Stimulated activated CD4-positive, alpha-beta T cell treated with anti-CD3 and anti-CD28 coated beads, TNF-alpha, amount 100 ng/mL, for 4 hours (primary cell): ENCODE data around the gene FSTL4.
"Not testable (repeated sequence)": the region's sequence is repeated elsewhere in the genome, so short reads cannot be mapped to it uniquely, and the experiment has no call there.

Experiments
- DNase-seq, 3 experiments: peaks; one replicate each; pipeline ENCODE4 v3.0.0-alpha.2; 2020; ENCODE audit warnings: low read depth in 3 of 3

Gene FSTL4

DNA sequence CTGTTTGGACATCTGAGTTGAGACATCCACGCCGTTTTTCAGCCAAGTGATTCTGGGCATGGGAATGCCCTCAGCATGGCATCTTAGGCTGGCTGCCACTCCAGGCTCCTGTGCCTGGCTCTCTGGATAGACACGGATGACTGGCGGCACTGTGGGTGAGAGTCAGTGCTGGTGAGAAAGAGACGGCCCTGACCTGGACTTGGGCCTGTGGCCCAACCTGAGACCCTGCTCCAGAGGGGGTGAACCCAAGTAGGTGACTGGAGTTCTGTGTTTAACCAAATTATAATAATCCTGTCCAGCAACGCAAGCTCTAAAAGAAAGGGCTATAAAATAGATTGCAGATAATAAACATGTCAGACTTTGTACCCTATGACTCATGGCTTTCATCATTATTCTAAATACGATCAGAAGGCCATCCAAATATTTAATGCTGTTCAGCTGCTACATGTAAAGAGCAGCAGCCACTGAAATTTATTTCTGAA, 386.6 kb downstream of the FSTL4 start:
- no peak for DNase-seq

- no peak for DNase-seq
Observed at GRCh38 chr5:133222979-133223378, 389.4 kb downstream of the FSTL4 start.

- DNase-seq: no peak
Observed at GRCh38 chr5:133222521-133222920, 389.8 kb downstream of the FSTL4 start.

DNA sequence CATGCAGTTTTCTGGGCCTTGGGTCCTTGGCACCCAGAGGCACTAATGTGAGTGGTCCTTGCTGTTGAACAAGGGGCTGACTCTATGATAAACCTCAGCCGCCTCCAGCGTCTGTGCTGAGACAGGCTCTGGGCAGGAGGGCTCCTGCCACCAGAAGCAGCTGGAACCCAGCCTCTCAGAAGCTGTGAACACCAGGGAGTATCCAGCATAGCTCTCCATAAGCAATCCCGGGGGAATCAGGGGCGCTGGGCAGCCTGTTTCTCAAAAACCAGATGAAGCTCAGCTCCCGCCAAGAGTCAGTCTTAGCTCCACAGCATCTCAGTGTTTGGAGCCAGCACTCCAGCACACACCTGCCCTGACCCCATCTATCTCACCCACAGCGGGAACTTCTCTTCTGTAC, 390.3 kb downstream of the FSTL4 start:
- no peak for DNase-seq

- DNase-seq: no peak
Observed at GRCh38 chr5:133220851-133221674, 391.3 kb downstream of the FSTL4 start.

GRCh38 chr5:133219296-133219695, 393.0 kb downstream of the FSTL4 start:
- DNase-seq: no peak

DNA sequence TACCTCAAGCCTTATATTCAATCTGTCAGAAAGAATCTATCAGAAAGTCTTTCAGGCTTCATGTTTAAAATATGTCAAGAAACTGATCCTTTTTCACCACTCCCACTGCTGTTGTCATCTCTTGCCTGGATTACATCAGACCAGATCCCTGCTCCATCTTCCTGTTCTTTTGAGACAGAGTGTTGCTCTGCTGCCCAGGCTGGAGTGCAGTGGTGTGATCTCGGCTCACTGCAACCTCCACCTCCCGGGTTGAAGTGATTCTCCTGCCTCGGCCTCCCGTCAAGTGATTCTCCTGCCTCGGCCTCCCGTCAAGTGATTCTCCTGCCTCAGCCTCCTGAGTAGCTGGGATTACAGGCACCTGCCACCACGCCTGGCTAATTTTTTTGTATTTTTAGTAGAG, 396.2 kb downstream of the FSTL4 start:
- DNase-seq: not testable (repeated sequence)

GRCh38 chr5:133214153-133214820, 398.1 kb downstream of the FSTL4 start:
- no peak for DNase-seq

- no peak for DNase-seq
Observed at GRCh38 chr5:133205649-133206048, 406.7 kb downstream of the FSTL4 start.

DNA sequence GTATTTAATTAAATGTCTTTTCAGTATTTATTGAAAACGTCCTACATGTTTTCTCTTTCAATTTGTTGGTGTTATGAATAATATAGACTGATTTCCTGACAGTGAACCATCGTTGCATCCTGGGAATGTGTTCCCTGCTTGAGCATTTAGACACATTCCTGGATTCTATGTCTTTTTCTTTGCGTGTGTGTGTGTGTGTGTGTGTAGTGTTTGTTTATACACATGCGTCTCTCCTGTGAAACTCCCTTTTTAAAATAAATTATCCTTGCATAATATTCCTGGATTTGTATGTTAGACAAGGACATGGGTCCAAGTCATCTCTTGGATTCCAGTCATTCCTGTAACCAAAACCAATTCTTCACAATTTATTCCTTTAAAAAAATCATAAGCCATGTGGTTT, 407.1 kb downstream of the FSTL4 start:
- no peak for DNase-seq

DNA sequence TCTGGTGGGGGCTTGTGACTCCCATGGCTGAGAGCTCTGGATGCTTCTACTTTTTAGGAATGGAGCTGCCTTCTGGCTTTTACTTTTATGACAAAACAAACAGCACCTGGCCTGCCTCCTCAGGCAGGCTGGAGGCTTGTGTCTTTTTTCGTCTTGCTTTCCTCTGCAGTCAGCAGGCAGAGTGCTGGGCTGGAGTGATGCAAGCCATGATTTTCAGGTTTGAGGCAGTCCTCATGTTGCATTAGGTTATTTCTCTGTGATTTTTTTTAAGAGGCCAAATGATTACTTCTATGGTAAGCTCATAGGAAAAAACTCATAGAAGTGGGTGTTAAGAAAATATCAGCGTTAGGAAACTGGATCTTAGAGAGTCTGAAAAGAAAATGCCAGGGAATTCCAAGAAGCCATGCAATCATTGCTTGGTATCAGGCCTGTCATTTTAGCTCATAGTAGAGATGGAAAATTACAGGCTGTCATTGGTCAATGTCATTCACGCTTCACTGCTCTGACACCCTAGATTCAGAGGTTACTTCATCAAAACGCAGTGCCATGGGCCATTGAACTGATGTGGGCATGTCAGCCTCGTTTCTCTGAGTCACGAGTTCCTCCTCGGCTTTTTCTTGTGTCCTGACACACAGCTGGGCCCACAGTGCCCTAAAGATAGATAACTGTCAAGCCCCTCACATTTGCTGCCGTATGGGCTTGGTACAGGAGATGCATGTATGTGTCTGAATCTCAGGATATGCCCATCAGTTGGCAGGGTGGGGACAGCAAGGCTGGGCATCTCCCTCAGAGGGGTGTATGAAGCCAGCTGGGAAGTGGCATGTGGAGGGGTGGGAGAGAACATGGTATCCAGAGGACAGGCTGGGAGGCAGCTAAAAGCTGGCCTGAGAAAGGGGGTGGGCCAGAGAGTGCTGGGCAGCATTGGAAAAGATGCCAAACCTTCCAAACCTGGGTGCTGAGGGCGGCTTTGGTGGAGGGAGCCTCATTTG, 408.7 kb downstream of the FSTL4 start:
- no peak for DNase-seq

GRCh38 chr5:133202066-133202665, 410.2 kb downstream of the FSTL4 start:
- DNase-seq: no peak

DNA sequence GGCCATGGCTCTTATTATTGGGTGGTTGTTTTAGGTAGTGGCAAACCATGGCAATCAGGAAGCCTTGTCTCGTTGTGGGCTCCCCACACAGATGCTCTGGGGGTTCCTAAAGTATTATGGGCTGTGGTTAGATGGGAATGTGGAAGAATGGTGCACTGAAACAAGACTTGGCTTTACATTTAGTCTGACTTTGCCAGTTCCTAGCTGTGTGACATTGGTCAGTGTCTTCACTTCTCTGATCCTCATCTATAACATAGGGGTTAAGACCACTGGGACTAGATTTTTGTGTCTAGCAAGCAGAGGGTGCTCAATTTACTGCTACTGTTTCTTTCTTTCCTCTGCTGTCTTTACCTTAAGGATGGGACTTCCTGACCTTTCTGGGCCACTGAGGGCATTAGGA, 411.0 kb downstream of the FSTL4 start:
- no peak for DNase-seq

GRCh38 chr5:133200256-133200655, 412.1 kb downstream of the FSTL4 start:
- no peak for DNase-seq

- DNase-seq: no peak
Observed at GRCh38 chr5:133199417-133200178, 412.7 kb downstream of the FSTL4 start.

DNA sequence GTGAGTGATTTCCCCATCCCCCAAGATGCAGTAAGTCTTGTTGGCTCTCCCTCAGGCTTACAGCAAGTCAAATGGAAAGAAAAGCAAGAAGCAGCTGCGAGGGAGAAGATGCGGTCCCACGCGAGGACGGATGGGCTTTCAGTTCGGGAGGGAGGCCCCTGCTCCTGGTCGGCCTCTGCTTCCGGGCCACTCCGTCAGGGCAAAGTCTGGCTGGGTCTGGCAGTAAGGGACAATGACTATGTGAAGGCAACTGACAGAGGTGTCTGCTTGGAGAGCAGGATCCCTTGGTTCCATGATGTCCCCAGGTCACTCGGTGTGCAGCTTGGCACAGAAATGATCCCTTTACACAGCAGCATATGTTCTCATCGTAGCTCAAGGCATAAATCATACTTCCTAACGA, 413.8 kb downstream of the FSTL4 start:
- no peak for DNase-seq

- DNase-seq: no peak
Observed at GRCh38 chr5:133196441-133197085, 415.8 kb downstream of the FSTL4 start.

DNA sequence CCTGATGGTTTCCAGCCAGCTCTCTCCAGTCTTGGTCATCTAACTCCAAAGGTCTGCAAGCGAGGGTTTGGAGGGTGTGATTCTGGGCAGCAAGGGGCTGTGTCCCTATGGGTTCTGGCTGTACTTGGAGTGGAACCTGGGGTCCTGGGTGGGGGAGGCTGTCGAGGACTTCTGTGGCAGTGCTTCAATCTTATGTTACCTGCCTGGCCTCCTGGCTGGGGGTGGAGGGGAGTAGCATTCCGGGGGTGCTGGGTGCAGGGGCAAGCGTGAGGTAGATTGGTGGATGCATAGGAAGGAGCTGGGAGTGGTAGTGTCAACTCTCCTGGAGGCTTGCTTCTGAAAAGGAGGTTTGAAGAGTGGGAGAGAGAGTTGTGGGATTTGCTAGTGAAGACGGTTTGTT, 417.1 kb downstream of the FSTL4 start:
- no peak for DNase-seq

DNA sequence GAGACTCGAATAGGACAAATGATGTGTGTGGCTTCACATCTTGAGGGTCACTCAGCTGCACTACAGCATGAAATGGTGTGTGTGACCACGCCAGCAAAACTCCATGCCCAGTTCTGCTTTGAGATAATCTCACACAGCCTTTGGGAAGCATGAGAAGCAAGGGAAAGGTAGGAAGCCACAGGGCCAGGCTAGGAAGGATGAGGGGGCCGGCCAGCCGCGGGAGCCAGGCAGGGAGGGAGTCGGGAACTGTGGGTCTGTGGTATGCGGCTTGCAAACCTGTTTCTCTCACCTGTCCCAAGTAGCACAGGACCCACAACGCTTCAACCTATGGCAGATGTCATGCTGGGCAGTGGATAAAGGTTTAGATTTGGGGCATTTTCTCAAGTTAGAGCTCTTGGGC, 418.5 kb downstream of the FSTL4 start:
- no peak for DNase-seq

DNA sequence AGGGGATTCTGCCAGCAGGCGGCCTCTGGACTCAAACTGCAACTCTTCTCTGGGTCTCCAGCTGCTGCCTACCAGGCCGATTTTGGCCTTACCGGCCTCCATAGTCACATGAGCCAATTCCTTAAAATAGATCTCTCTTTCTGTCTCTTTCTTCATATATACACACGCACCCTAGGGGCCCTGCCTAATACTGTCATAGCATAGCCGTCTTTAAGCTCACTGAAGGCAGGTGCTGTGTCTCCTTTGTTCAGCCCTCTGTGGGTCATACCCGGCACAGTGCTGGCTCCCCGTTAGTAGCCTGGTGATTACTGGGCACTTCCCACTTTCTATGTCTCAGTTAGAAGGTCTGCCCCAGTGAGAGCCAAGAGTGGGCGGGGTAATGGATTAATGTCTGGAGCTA, 419.6 kb downstream of the FSTL4 start:
- no peak for DNase-seq
